ENCODE data around the gene GNB1L. TPM values are rescaled to one million over a fixed set of nuclear protein-coding genes. Genes with fewer than 3 reads are reported as not detected.
A peak's percentile ranks its signal among the peaks of the same experiment; 100 is the strongest.

GNB1L gene
- total and polyA plus RNA-seq, 9 of the 15 experiments (the other 6 are each of a cell fraction or from before 2014, with no cell fraction given) = 0.56 to 50.5 (median 10.2) TPM

GRCh38 chr22:19805821-19806212, 48.9 kb downstream of the GNB1L start (continued):
- no peak for TF ChIP-seq HNRNPK (IDR thresholded peaks at IDR 0.05; ENCODE audit: low read depth, low read length, poor library complexity, severe bottlenecking)

DNA sequence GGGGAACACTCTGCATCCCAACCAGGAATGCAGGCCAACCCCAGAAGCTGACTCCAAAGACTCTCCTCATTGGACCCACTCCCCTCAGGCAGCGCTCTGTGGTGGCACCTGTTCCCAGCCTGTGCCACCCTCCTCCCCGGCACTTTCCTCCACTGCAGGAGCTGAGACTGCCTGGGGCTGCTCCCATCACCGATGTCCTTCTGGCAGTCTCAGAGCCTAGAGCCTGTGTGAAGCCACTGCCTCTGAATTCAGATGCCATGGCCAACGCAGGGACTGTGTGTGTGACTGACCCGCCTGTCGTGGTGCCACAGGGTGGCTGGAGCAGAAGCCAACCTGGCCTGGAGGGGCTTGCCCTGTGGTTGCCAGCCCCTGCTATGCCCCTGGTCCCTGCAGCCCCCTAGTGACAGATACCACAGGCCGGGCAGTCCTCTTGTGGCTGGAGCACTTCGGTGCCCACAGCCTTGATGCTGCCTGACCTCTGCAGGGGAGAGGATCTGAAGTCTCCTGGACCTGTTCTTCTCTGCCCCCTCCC, 50.9 kb downstream of the GNB1L start:
- Histone ChIP-seq H3K9me3 (replicated peaks; ENCODE audit: control insufficient read depth, insufficient read depth, low read depth, low read length) (no peaks in the 10 kb centered on the region), H3K4me3 (no peak overlapping the region), H2AFZ (ENCODE audit: low read depth, low read length) (no peak overlapping the region), H4K20me1 (replicated peaks; ENCODE audit: control insufficient read depth, insufficient read depth, low read length) (peaks cover 33% of the 10 kb centered on the region), H3K9ac (ENCODE audit: insufficient read depth in 1 of 2, low read depth in 2 of 2, low read length in 2 of 2) (peak overlapping the region in 1 of 2 experiments; percentile 8; a peak in 2 of 4 replicates), H3K9me1 (ENCODE audit: control insufficient read depth, insufficient read depth, low read length) (no peaks in the 10 kb centered on the region), H3K79me2 (ENCODE audit: control insufficient read depth, insufficient read depth, low read length) (no peaks in the 10 kb centered on the region), H3K36me3 (ENCODE audit: control insufficient read depth, insufficient read depth, low read length) (0 out of 3 replicates have a peak, but pooled peaks cover 3% of the 10 kb centered on the region), H3K27me3 (ENCODE audit: control insufficient read depth in 2 of 2, insufficient read depth in 2 of 2, low read length in 2 of 2) (no peaks in the 10 kb centered on the region), H3K4me1 (replicated peaks in 1 of 2; ENCODE audit: control insufficient read depth in 2 of 2, insufficient read depth in 2 of 2, low read length in 2 of 2) (peaks cover 13 to 73% of the 10 kb centered on the region in 2 experiments), H3K27ac (ENCODE audit: extremely low read depth, low read depth, low read length) (no peak overlapping the region), H3K4me2 (ENCODE audit: insufficient read depth, low read length) (no peak overlapping the region)
- POLR2A ChIA-PET = interaction anchor here (0.5 to 0.7 kb wide), 2 partner anchors 117 to 149 kb away, joined by 3 to 4 read pairs; no protein-coding TSS in a partner anchor
- ATAC-seq (no peak), DNase-seq (ENCODE audit: extremely low read depth in 1 of 4, low spot score in 3 of 4) (no peak), FAIRE-seq (no peak)
- in situ Hi-C loops (cut with MboI) (no loop called here), intact Hi-C loops (cut with micrococcal nuclease) (loop anchor here (5.0 kb wide), 1 partner anchor 48 kb away; the partner anchor contains the start of genes GNB1L and RTL10)
- no TSS peak for BruUV-seq (replicated peaks)
- CTCF ChIA-PET (ENCODE audit: low intra/inter-chr PET ratio) = no interaction called here
- WGBS (ENCODE audit: insufficient coverage, low coverage, missing lambda C conversion rate) = 76% methylated on average over 8 of the region's 8 CpGs
- no peak for TF ChIP-seq HNRNPK (IDR thresholded peaks at IDR 0.05; ENCODE audit: low read depth, low read length, poor library complexity, severe bottlenecking)
- 0 out of 2 replicates have a peak, but pooled peaks have one; percentile 40 for TF ChIP-seq THAP12 (CRISPR knock-in tag; IDR thresholded peaks at IDR 0.05)
- TF ChIP-seq, protein P1, sequence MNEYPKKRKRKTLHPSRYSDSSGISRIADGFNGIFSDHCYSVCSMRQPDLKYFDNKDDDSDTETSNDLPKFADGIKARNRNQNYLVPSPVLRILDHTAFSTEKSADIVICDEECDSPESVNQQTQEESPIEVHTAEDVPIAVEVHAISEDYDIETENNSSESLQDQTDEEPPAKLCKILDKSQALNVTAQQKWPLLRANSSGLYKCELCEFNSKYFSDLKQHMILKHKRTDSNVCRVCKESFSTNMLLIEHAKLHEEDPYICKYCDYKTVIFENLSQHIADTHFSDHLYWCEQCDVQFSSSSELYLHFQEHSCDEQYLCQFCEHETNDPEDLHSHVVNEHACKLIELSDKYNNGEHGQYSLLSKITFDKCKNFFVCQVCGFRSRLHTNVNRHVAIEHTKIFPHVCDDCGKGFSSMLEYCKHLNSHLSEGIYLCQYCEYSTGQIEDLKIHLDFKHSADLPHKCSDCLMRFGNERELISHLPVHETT (CRISPR knock-in tag; conservative IDR thresholded peaks at IDR 0.05 in 1 of 2, IDR thresholded peaks at IDR 0.05 in 1 of 2) = 0 out of 4 replicates have a peak, but pooled peaks of 1 of the 2 experiments have one; percentile 3
- TF ChIP-seq ZNF79 (CRISPR knock-in tag; IDR thresholded peaks at IDR 0.05; ENCODE audit: low read depth) = no peak
- TF ChIP-seq BRD9 (IDR thresholded peaks at IDR 0.05; ENCODE audit: low read depth, partially characterized antibody) = no peak
- TF ChIP-seq, protein P2, sequence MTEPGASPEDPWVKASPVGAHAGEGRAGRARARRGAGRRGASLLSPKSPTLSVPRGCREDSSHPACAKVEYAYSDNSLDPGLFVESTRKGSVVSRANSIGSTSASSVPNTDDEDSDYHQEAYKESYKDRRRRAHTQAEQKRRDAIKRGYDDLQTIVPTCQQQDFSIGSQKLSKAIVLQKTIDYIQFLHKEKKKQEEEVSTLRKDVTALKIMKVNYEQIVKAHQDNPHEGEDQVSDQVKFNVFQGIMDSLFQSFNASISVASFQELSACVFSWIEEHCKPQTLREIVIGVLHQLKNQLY (CRISPR knock-in tag; conservative IDR thresholded peaks at IDR 0.05) = peak in 1 of 2 experiments; percentile 61; a peak in 1 of 4 replicates
- TF ChIP-seq POLR2G (IDR thresholded peaks at IDR 0.05; ENCODE audit: low read depth, low read length) = peak; percentile 29; the same call in 1 of the 2 replicates
- TF ChIP-seq RB1 (IDR thresholded peaks at IDR 0.05; ENCODE audit: low read depth) = 0 out of 2 replicates have a peak, but pooled peaks have one; percentile 16
- TF ChIP-seq YY1 (IDR thresholded peaks at IDR 0.05; ENCODE audit: borderline replicate concordance in 1 of 3, control insufficient read depth in 1 of 3, extremely low read depth in 1 of 3, insufficient read depth in 3 of 3, insufficient read length in 1 of 3, insufficient replicate concordance in 2 of 3, low read depth in 1 of 3, low read length in 2 of 3) = no peak
- peak; percentile 2 for TF ChIP-seq SETDB1 (IDR thresholded peaks at IDR 0.05; ENCODE audit: low read length)
- peak; percentile 98 for TF ChIP-seq WHSC1 (IDR thresholded peaks at IDR 0.05; ENCODE audit: low read length)
